Mesendoderm (in vitro differentiated cells): Measurements from ENCODE around the gene QRFP.

ENCODE experiments used
- DNase-seq: peaks from one replicate; pipeline ENCODE4 v3.0.0; 2013
- H2AK5ac ChIP-seq: 2 replicates; pipeline ENCODE4 v1.6.1; 2013; ENCODE audit warnings: low read length, inconsistent platforms
- H2BK120ac ChIP-seq: 2 replicates; pipeline ENCODE4 v1.6.1; 2013; ENCODE audit warnings: low read depth, mild to moderate bottlenecking, low read length, moderate library complexity, mixed read lengths
- H2BK15ac ChIP-seq: replicated peaks from 2 replicates; pipeline ENCODE4 v1.6.1; 2013; ENCODE audit warnings: low read depth, mild to moderate bottlenecking, moderate library complexity
- H2BK5ac ChIP-seq: 2 replicates; pipeline ENCODE4 v1.6.1; 2013; ENCODE audit warnings: low read length, inconsistent platforms
- H3K18ac ChIP-seq: 2 replicates; pipeline ENCODE4 v1.6.1; 2013; ENCODE audit warnings: mild to moderate bottlenecking, low read length, mixed read lengths
- H3K23ac ChIP-seq: one replicate; pipeline ENCODE4 v1.6.1; 2013; ENCODE audit warnings: low read length
- H3K27ac ChIP-seq: 2 replicates; pipeline ENCODE4 v1.5.1; 2013; ENCODE audit warnings: low read depth, mild to moderate bottlenecking, inconsistent platforms, low read length, moderate library complexity
- H3K27me3 ChIP-seq: 2 replicates; pipeline ENCODE4 v1.6.1; 2013; ENCODE audit warnings: low read length, control low read depth, mild to moderate bottlenecking, inconsistent platforms; ENCODE audit not compliant: insufficient read depth, poor library complexity
- H3K36me3 ChIP-seq: 2 replicates; pipeline ENCODE4 v1.6.1; 2013; ENCODE audit warnings: low read length, inconsistent platforms; ENCODE audit not compliant: control insufficient read depth, insufficient read depth
- H3K4ac ChIP-seq: one replicate; pipeline ENCODE4 v1.6.1; 2013; ENCODE audit warnings: low read depth, mild to moderate bottlenecking, low read length, moderate library complexity
- H3K4me1 ChIP-seq: 2 replicates; pipeline ENCODE4 v1.6.1; 2013; ENCODE audit warnings: low read depth, low read length, inconsistent platforms; ENCODE audit not compliant: control insufficient read depth
- H3K4me2 ChIP-seq: 2 replicates; pipeline ENCODE4 v1.6.1; 2013; ENCODE audit warnings: low read length
- H3K4me3 ChIP-seq: 2 replicates; pipeline ENCODE4 v1.5.1; 2013; ENCODE audit warnings: mild to moderate bottlenecking, low read length
- H3K56ac ChIP-seq: one replicate; pipeline ENCODE4 v1.6.1; 2013; ENCODE audit warnings: low read length
- H3K79me1 ChIP-seq: 2 replicates; pipeline ENCODE4 v1.6.1; 2013; ENCODE audit warnings: low read length, inconsistent platforms
- H3K79me2 ChIP-seq: 2 replicates; pipeline ENCODE4 v1.6.1; 2013; ENCODE audit warnings: mild to moderate bottlenecking, low read length; ENCODE audit not compliant: control insufficient read depth, insufficient read depth
- H3K9ac ChIP-seq: 2 replicates; pipeline ENCODE4 v1.6.1; 2013; ENCODE audit warnings: low read length, inconsistent platforms
- H4K5ac ChIP-seq: one replicate; pipeline ENCODE4 v1.6.1; 2013; ENCODE audit warnings: low read length
- H4K8ac ChIP-seq: one replicate; pipeline ENCODE4 v1.6.1; 2013; ENCODE audit warnings: low read depth, mild to moderate bottlenecking, control low read depth, low read length, moderate library complexity
- WGBS: extraction: QIAGEN DNeasy Blood & Tissue Kit; methylation state at CpG from one replicate; pipeline ENCODE4 v1.1.7; 2013; ENCODE audit warnings: low lambda C conversion rate, missing lambda C conversion rate; ENCODE audit not compliant: insufficient coverage; ENCODE audit errors: extremely low coverage; 5-methylcytosine and 5-hydroxymethylcytosine counted together

QRFP gene

GRCh38 chr9:130890124-130890523 is 6.5 kb downstream of the QRFP start:
- Histone ChIP-seq H3K23ac (no peak overlapping the region), H2BK15ac (no peak overlapping the region), H3K4ac (no peak overlapping the region), H2AK5ac (no peak overlapping the region), H3K4me2 (no peak overlapping the region), H3K27ac (no peak overlapping the region), H4K5ac (no peak overlapping the region), H3K79me2 (no peaks in the 10 kb centered on the region), H3K56ac (no peak overlapping the region), H3K18ac (no peak overlapping the region), H3K4me1 (no peaks in the 10 kb centered on the region), H3K4me3 (no peak overlapping the region), H3K27me3 (no peaks in the 10 kb centered on the region), H2BK120ac (no peak overlapping the region), H3K79me1 (no peaks in the 10 kb centered on the region), H3K9ac (no peak overlapping the region), H2BK5ac (no peak overlapping the region), H4K8ac (no peak overlapping the region), H3K36me3 (peaks cover 11% of the 10 kb centered on the region)
- no CpG with 5 or more reads among the region's 9 CpGs for WGBS
- no peak for DNase-seq

GRCh38 chr9:130888146-130888885 is 8.3 kb downstream of the QRFP start:
- Histone ChIP-seq H3K18ac (no peak overlapping the region), H3K27ac (no peak overlapping the region), H3K27me3 (no peaks in the 10 kb centered on the region), H2BK120ac (no peak overlapping the region), H2AK5ac (no peak overlapping the region), H3K36me3 (peaks cover 15% of the 10 kb centered on the region), H4K5ac (no peak overlapping the region), H3K56ac (no peak overlapping the region), H3K79me1 (no peaks in the 10 kb centered on the region), H2BK15ac (no peak overlapping the region), H3K4me1 (no peaks in the 10 kb centered on the region), H3K4me2 (no peak overlapping the region), H4K8ac (no peak overlapping the region), H3K23ac (no peak overlapping the region), H3K79me2 (no peaks in the 10 kb centered on the region), H3K4me3 (no peak overlapping the region), H3K9ac (no peak overlapping the region), H2BK5ac (no peak overlapping the region), H3K4ac (no peak overlapping the region)
- DNase-seq: no peak
- WGBS: no CpG with 5 or more reads among the region's 22 CpGs

- Histone ChIP-seq H3K27ac (no peak overlapping the region), H3K79me2 (no peaks in the 10 kb centered on the region)
These were observed 9.0 kb downstream of the QRFP start for GRCh38 chr9:130887494-130888144.

DNA sequence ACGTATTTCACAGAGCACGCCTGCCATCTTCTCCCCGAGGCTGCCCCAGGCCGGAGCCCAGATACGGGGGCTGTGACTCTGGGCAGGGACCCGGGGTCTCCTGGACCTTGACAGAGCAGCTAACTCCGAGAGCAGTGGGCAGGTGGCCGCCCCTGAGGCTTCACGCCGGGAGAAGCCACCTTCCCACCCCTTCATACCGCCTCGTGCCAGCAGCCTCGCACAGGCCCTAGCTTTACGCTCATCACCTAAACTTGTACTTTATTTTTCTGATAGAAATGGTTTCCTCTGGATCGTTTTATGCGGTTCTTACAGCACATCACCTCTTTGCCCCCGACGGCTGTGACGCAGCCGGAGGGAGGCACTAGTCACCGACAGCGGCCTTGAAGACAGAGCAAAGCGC is 9.6 kb downstream of the QRFP start:
- Histone ChIP-seq H3K4me1 (no peaks in the 10 kb centered on the region), H2BK120ac (no peak overlapping the region), H2AK5ac (no peak overlapping the region), H4K5ac (no peak overlapping the region), H3K27ac (no peak overlapping the region), H3K79me2 (no peaks in the 10 kb centered on the region), H3K9ac (no peak overlapping the region), H3K4me3 (no peak overlapping the region), H3K27me3 (no peaks in the 10 kb centered on the region), H3K18ac (no peak overlapping the region), H4K8ac (no peak overlapping the region), H3K36me3 (peaks cover 16% of the 10 kb centered on the region), H2BK5ac (no peak overlapping the region), H3K4me2 (no peak overlapping the region), H3K56ac (no peak overlapping the region), H3K79me1 (no peaks in the 10 kb centered on the region), H2BK15ac (no peak overlapping the region), H3K23ac (no peak overlapping the region), H3K4ac (no peak overlapping the region)
- WGBS: no CpG with 5 or more reads among the region's 23 CpGs
- DNase-seq: no peak

More at GRCh38 chr9:130887494-130888144, 9.0 kb downstream of the QRFP start:
- no peak overlapping the region for H3K4ac ChIP-seq
- H3K56ac ChIP-seq: no peak overlapping the region
- H3K36me3 ChIP-seq: peaks cover 15% of the 10 kb centered on the region
- H2BK15ac ChIP-seq: no peak overlapping the region
- H3K9ac ChIP-seq: no peak overlapping the region
- no peak overlapping the region for H2AK5ac ChIP-seq
- no peak overlapping the region for H4K5ac ChIP-seq
- H3K4me2 ChIP-seq: no peak overlapping the region
- no peak overlapping the region for H3K4me3 ChIP-seq
- H3K18ac ChIP-seq: no peak overlapping the region
- H3K27me3 ChIP-seq: no peaks in the 10 kb centered on the region
- no peak overlapping the region for H3K23ac ChIP-seq
- no peak overlapping the region for H2BK120ac ChIP-seq
- no peak overlapping the region for H2BK5ac ChIP-seq
- DNase-seq: no peak
- no peak overlapping the region for H4K8ac ChIP-seq
- no peaks in the 10 kb centered on the region for H3K79me1 ChIP-seq
- H3K4me1 ChIP-seq: no peaks in the 10 kb centered on the region
- no CpG with 5 or more reads among the region's 25 CpGs for WGBS

DNA sequence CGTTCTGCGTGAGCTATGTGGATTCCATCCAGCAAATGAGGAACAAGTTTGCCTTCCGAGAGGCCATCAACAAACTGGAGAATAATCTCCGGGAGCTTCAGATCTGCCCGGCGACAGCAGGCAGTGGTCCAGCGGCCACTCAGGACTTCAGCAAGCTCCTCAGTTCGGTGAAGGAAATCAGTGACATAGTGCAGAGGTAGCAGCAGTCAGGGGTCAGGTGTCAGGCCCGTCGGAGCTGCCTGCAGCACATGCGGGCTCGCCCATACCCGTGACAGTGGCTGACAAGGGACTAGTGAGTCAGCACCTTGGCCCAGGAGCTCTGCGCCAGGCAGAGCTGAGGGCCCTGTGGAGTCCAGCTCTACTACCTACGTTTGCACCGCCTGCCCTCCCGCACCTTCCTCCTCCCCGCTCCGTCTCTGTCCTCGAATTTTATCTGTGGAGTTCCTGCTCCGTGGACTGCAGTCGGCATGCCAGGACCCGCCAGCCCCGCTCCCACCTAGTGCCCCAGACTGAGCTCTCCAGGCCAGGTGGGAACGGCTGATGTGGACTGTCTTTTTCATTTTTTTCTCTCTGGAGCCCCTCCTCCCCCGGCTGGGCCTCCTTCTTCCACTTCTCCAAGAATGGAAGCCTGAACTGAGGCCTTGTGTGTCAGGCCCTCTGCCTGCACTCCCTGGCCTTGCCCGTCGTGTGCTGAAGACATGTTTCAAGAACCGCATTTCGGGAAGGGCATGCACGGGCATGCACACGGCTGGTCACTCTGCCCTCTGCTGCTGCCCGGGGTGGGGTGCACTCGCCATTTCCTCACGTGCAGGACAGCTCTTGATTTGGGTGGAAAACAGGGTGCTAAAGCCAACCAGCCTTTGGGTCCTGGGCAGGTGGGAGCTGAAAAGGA is 10.9 kb downstream of the QRFP start:
- H2BK5ac ChIP-seq: no peak overlapping the region
- H3K27me3 ChIP-seq: no peaks in the 10 kb centered on the region
- no peaks in the 10 kb centered on the region for H3K79me2 ChIP-seq
- H3K56ac ChIP-seq: no peak overlapping the region
- no peak overlapping the region for H3K4me3 ChIP-seq
- no peak overlapping the region for H2BK15ac ChIP-seq
- DNase-seq: no peak
- no peak overlapping the region for H3K4ac ChIP-seq
- H3K23ac ChIP-seq: no peak overlapping the region
- H3K27ac ChIP-seq: no peak overlapping the region
- H2BK120ac ChIP-seq: no peak overlapping the region
- H3K18ac ChIP-seq: no peak overlapping the region
- H4K5ac ChIP-seq: no peak overlapping the region
- H2AK5ac ChIP-seq: no peak overlapping the region
- no peaks in the 10 kb centered on the region for H3K4me1 ChIP-seq
- no peak overlapping the region for H3K9ac ChIP-seq
- no peaks in the 10 kb centered on the region for H3K79me1 ChIP-seq
- H3K4me2 ChIP-seq: no peak overlapping the region
- peaks cover 20% of the 10 kb centered on the region for H3K36me3 ChIP-seq
- WGBS: no CpG with 5 or more reads among the region's 35 CpGs
- no peak overlapping the region for H4K8ac ChIP-seq
